Measurements from ENCODE around the gene KLHL22.
"Not testable (repeated sequence)": the region's sequence is repeated elsewhere in the genome, so short reads cannot be mapped to it uniquely, and the experiment has no call there.

Gene KLHL22

GRCh38 chr22:20494978-20495860 is at the start of gene KLHL22:
Gene KLHL22, minus strand, starts transcription at chr22:20495795. Its CDS starts 6,584 bp downstream, at chr22:20489211.
- DNase-seq (ENCODE audit: low spot score) = peak; percentile 27

DNA sequence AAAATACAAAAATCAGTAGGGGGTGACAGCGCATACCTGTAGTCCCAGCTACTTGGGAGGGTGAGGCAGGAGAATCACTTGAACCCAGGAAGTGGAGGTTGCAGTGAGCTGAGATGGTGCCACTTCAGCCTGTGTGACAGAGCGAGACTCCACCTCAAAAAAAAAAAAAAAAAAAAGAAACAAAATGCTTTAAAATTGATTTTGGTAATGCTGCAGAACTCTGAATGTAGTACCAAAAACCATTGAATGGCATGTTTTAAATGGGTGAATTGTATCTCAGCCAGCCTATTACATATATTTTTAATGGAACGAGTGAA is 49.7 kb upstream of the KLHL22 start:
- DNase-seq (ENCODE audit: low spot score) = not testable (repeated sequence)

GRCh38 chr22:20542736-20543135 is 47.1 kb upstream of the KLHL22 start:
- no peak for DNase-seq (ENCODE audit: low spot score)

- DNase-seq (ENCODE audit: low spot score) = no peak
Observed at GRCh38 chr22:20542055-20542454, 46.5 kb upstream of the KLHL22 start.

DNA sequence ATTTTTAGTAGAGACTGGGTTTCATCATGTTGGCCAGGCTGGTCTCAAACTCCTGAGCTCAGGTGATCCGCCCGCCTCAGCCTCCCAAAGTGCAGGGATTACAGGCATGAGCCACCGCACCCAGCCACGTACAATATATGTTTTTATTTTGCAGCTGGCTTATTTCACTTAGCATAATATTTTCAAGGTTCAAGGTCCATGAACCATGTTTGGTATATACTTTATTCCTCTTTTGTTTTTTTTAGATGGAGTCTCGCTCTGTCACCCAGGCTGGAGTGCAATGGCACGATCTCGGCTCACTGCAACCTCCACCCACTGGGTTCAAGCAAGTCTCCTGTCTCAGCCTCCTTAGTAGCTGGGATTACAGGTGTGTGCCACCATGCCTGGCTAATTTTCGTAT is 43.3 kb upstream of the KLHL22 start:
- DNase-seq (ENCODE audit: low spot score) = not testable (repeated sequence)

GRCh38 chr22:20537983-20538382 is 42.4 kb upstream of the KLHL22 start:
- DNase-seq (ENCODE audit: low spot score) = no peak

DNA sequence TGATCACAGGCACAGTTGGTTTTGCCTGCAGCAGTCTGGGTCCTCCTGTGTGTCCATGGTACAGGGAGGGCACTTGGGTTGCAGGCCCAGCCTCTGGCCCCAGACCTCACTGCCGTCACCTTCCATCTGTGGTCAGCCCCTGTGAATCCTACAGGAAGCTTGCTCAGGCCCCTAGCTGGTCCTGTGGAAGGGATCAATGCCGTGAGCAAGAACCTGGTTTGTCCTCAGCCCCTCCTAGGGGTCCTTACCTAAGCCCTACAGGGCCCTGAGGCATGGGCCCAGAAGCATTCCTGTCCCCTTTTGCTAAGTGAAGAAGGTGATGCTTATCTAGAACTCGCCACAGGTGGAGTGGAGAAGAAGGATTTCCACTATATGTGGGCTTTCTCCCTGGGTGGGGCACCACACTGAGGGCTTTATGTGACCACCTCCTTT is 41.7 kb upstream of the KLHL22 start:
- DNase-seq (ENCODE audit: low spot score) = no peak

GRCh38 chr22:20536590-20537324 is 41.2 kb upstream of the KLHL22 start:
- DNase-seq (ENCODE audit: low spot score) = peak; percentile 1

GRCh38 chr22:20533879-20534265 is 38.3 kb upstream of the KLHL22 start:
- no peak for DNase-seq (ENCODE audit: low spot score)

- no peak for DNase-seq (ENCODE audit: low spot score)
Observed at GRCh38 chr22:20533095-20533878, 37.7 kb upstream of the KLHL22 start.

GRCh38 chr22:20532256-20532993 is 36.8 kb upstream of the KLHL22 start:
- no peak for DNase-seq (ENCODE audit: low spot score)

- DNase-seq (ENCODE audit: low spot score) = peak; percentile 90
Observed at GRCh38 chr22:20531404-20532201, 36.0 kb upstream of the KLHL22 start.

- DNase-seq (ENCODE audit: low spot score) = no peak
Observed at GRCh38 chr22:20531154-20531403, 35.5 kb upstream of the KLHL22 start.

DNA sequence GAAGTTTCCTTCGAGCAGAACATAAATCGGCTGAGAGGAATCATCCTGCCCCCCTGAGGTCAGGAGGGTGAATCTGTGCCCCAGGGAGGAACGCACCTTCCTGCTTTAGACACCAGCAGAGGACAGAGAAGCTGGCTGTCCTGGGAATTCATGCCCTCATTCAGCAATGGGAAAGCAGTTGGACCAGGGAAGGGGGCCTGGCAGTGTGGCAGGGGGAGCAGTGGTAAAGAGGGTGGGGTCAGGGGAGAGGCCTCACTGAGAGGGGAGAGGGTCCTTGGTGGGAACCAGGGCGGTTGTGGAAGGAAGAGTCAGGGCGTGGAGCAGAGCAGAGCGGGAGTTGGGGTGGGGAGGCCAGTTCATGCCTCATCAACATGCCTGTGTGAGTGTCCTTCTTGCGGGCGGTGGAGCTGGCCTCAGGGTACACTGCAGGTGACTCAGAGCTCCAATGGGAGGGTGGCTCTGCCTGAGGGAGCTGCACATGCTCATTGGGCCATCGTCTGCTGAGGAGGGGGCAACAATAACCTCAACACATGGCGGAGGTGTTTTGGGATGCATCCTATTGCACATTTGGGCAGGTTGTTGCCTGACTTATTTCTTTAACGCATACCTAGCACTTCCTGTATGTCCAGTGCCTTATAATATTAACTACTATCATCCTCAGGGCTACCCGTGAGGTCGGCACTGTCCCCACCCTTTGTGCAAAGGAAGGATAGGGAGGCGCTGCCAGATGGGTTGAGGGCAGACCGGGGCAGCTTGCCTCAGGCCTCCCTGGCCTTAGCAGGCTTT is 35.0 kb upstream of the KLHL22 start:
- DNase-seq (ENCODE audit: low spot score) = peak; percentile 86

DNA sequence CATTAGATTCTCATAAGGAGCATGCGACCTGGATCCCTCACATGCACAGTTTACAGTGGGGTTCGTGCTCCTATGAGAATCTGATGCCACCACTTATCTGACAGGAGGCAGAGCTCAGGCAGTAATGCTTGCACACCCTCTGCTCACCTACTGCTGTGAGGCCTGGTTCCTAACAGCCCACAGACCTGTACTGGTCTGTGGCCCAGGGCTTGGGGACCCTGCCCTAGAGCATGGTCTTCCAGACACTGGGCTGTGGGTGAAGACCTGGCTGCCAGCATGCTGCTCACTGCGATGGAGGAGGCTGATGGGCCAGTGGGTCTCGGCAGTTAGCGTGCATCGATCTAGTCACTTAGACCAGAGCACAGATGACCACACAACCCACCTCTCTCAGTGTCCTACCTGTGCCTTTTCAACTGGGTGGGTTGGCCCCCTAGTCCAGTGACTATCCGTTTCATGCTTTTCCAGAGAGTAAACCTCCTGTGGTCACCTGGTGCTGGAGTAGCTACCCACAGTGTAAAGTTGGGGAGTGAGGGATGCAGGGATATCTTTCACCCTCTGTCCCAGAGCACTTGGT is 32.9 kb upstream of the KLHL22 start:
- no peak for DNase-seq (ENCODE audit: low spot score)

GRCh38 chr22:20526628-20527355 is 31.2 kb upstream of the KLHL22 start:
- DNase-seq (ENCODE audit: low spot score) = peak; percentile 67

DNA sequence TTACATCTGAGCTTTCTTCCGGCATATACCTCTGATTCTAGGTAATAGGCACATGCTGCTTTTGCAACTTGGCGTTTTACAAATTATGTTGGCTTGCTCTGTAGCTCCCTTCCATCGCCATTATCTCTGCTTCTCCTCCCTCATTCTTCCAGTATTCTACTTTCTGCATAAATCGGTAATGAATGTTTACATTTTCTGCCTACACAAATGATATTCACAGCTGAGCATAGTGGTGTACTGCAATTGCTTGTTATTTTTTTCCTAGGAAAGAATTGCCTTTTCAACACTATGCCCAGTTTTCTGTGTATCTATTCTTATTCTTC is 30.7 kb upstream of the KLHL22 start:
- no peak for DNase-seq (ENCODE audit: low spot score)

DNA sequence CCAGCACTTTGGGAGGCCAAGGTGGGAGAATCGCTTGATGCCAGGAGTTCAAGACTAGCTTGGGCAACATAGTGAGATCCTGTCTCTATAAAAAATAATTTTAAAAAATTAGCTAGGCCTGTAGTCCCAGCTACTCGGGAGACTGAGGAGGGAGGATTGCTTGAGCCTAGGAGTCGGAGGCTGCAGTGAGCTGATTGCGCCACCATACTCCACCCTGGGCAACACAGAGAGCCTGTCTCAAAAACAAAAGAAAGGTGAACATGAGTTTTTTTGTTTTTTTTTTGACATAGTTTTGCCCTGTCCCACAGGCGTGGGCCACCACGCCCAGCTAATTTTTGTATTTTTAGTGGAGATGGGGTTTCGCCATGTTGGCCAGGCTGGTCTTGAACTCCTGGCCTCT is 29.5 kb upstream of the KLHL22 start:
- no peak for DNase-seq (ENCODE audit: low spot score)

- DNase-seq (ENCODE audit: low spot score) = no peak
Observed at GRCh38 chr22:20524004-20524481, 28.4 kb upstream of the KLHL22 start.
